OCI-LY7 (cell line): ENCODE results near the gene ROBO2. TPM values are rescaled to one million over a fixed set of nuclear protein-coding genes. Genes with fewer than 3 reads are reported as not detected.

Source experiments
- BruUV-seq: library from RNA; stranded (reverse); fragments of 400-500 nt; replicated peaks from 2 replicates; lab custom pipeline; 2021; lab: Mats Ljungman, UMichigan
- CTCF ChIA-PET: fragments of 300-600 bp; sonication (Branson Sonifier 250); formaldehyde crosslinking; loops from one replicate; lab custom pipeline; 2022; ENCODE audit warnings: antibody characterized with exemption; ENCODE audit not compliant: unreplicated experiment; lab: Charles Lee
- POLR2A ChIA-PET: fragments of 300-600 bp; sonication (Branson Sonifier 250); formaldehyde crosslinking; loops from one replicate; lab custom pipeline; 2022; ENCODE audit warnings: antibody characterized with exemption; lab: Charles Lee
- DNase-seq: peaks from one replicate; pipeline ENCODE4 v3.0.0-alpha.2; 2015; ENCODE audit warnings: low spot score
- H2AFZ ChIP-seq: fragments of 200-600 bp; sonication (generic), shearing (Covaris generic); 2 replicates; pipeline ENCODE4 v1.6.1; 2014; ENCODE audit warnings: mild to moderate bottlenecking, antibody characterized with exemption, low read length, moderate library complexity
- H3K27ac ChIP-seq: fragments of 200-600 bp; sonication (generic); 2 replicates; pipeline ENCODE4 v1.5.1; 2014; ENCODE audit warnings: mixed run types, low read depth, mild to moderate bottlenecking, moderate library complexity, low read length, inconsistent platforms; ENCODE audit not compliant: poor library complexity, severe bottlenecking
- H3K36me3 ChIP-seq: fragments of 200-600 bp; sonication (generic); 2 replicates; pipeline ENCODE4 v1.6.1; 2014; ENCODE audit warnings: mild to moderate bottlenecking, antibody characterized with exemption, low read length, moderate library complexity, mixed read lengths; ENCODE audit not compliant: insufficient read depth
- H3K4me1 ChIP-seq: fragments of 200-600 bp; sonication (generic); 2 replicates; pipeline ENCODE4 v1.5.1; 2014; ENCODE audit warnings: mild to moderate bottlenecking, low read length; ENCODE audit not compliant: insufficient read depth, poor library complexity, severe bottlenecking
- H3K4me2 ChIP-seq: fragments of 200-600 bp; sonication (generic); 2 replicates; pipeline ENCODE4 v1.6.1; 2014; ENCODE audit warnings: mild to moderate bottlenecking, low read length
- H3K4me3 ChIP-seq: fragments of 200-600 bp; sonication (generic); 2 replicates; pipeline ENCODE4 v1.5.1; 2014; ENCODE audit warnings: mild to moderate bottlenecking, low read depth, low read length; ENCODE audit not compliant: poor library complexity, severe bottlenecking
- H3K79me2 ChIP-seq: fragments of 200-600 bp; sonication (generic); 2 replicates; pipeline ENCODE4 v1.6.1; 2016; ENCODE audit warnings: low read depth, mild to moderate bottlenecking, low read length, moderate library complexity, mixed read lengths; ENCODE audit not compliant: insufficient read depth
- H3K9me2 ChIP-seq: fragments of 200-600 bp; sonication (generic); 2 replicates; pipeline ENCODE4 v1.6.1; 2016; ENCODE audit warnings: mild to moderate bottlenecking, low read length, mixed read lengths; ENCODE audit not compliant: insufficient read depth
- H3K9me3 ChIP-seq: fragments of 200-600 bp; sonication (generic); 2 replicates; pipeline ENCODE4 v1.6.1; 2014; ENCODE audit warnings: mild to moderate bottlenecking, mixed run types, low read length, mixed read lengths
- H4K20me1 ChIP-seq: fragments of 200-600 bp; sonication (generic); 2 replicates; pipeline ENCODE4 v1.6.1; 2014; ENCODE audit warnings: mild to moderate bottlenecking, antibody characterized with exemption, low read length, moderate library complexity, mixed read lengths; ENCODE audit not compliant: insufficient read depth
- EZH2phosphoT487 ChIP-seq: fragments of 200-600 bp; sonication (generic); IDR thresholded peaks from 2 replicates; pipeline ENCODE4 v1.6.1; 2018; ENCODE audit warnings: low read depth, borderline replicate concordance, mild to moderate bottlenecking, mixed run types, antibody characterized with exemption, low read length, moderate library complexity, mixed read lengths
- intact Hi-C: fragments of 100-400 bp; cut with micrococcal nuclease; formaldehyde crosslinking; loops from one replicate; pipeline ENCODE4 v1.10.0; 2022; ENCODE audit not compliant: unreplicated experiment
- total RNA-seq, 2 experiments: library from RNA; depleted of rRNA in 1 of 2; stranded (reverse); fragments of >200 nt in 1 of 2; shearing (Covaris generic) in 1 of 2; gene quantifications; 2 replicates each; pipeline ENCODE4 v1.2.3, GENCODE V29; 2014 to 2022
- TF ChIP-seq, protein P1 (sequence below): fragments of 200-600 bp; sonication (generic); conservative IDR thresholded peaks from 2 replicates; pipeline ENCODE4 v1.5.1; 2014; ENCODE audit warnings: mild to moderate bottlenecking, antibody characterized with exemption, low read length, moderate library complexity, mixed read lengths

The ROBO2 gene
- total RNA-seq, 2 experiments from 2014 or later: 0.06 to 4.8 TPM

DNA sequence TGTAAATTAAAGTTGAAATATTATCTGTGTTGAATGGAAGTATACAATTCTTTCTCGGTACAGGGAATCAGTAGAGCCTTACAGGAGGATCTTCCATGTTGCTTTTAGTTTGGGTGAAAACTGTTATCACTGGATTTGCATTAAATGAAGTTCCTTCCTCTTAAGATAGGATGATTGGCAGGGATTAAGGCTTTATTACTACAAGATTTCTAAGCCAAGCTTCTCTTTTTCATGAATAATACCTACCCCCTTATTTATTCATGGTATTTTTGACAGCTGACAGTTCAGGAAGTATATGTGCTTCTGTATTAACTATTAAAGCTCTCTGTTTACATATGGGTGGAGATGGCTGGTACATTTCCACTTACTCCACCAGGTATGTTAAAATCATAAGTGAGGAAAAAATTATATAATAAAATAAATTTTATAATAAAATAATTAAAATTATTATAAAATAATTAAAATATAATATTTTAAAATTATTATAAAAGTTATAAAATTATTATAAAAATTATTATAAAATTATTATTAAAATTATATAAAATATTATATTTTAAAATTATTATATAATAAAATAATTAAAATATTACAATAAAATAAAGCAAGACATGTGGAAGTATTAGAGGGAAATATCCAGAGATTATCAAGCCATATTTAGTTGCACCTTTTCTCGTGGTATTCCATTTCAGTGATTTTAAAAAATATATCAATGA, 332.9 kb downstream of the ROBO2 start:
- H3K4me3 ChIP-seq: no peak overlapping the region
- H3K27ac ChIP-seq: no peak overlapping the region
- TF ChIP-seq, protein P1, sequence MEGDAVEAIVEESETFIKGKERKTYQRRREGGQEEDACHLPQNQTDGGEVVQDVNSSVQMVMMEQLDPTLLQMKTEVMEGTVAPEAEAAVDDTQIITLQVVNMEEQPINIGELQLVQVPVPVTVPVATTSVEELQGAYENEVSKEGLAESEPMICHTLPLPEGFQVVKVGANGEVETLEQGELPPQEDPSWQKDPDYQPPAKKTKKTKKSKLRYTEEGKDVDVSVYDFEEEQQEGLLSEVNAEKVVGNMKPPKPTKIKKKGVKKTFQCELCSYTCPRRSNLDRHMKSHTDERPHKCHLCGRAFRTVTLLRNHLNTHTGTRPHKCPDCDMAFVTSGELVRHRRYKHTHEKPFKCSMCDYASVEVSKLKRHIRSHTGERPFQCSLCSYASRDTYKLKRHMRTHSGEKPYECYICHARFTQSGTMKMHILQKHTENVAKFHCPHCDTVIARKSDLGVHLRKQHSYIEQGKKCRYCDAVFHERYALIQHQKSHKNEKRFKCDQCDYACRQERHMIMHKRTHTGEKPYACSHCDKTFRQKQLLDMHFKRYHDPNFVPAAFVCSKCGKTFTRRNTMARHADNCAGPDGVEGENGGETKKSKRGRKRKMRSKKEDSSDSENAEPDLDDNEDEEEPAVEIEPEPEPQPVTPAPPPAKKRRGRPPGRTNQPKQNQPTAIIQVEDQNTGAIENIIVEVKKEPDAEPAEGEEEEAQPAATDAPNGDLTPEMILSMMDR: no peak
- no peak for TF ChIP-seq EZH2phosphoT487
- ChIA-PET POLR2A (interaction anchor here (0.7 kb wide), 1 partner anchor 817 kb away, joined by 3 read pairs; no protein-coding TSS in a partner anchor), CTCF (no interaction called here)
- no peaks in the 10 kb centered on the region for H4K20me1 ChIP-seq
- H3K36me3 ChIP-seq: no peaks in the 10 kb centered on the region
- intact Hi-C loops: no loop called here
- no peaks in the 10 kb centered on the region for H3K9me3 ChIP-seq
- BruUV-seq: no TSS peak
- no peak overlapping the region for H2AFZ ChIP-seq
- no peak for DNase-seq
- H3K79me2 ChIP-seq: no peaks in the 10 kb centered on the region
- no peaks in the 10 kb centered on the region for H3K4me1 ChIP-seq
- H3K4me2 ChIP-seq: no peak overlapping the region
- no peaks in the 10 kb centered on the region for H3K9me2 ChIP-seq

DNA sequence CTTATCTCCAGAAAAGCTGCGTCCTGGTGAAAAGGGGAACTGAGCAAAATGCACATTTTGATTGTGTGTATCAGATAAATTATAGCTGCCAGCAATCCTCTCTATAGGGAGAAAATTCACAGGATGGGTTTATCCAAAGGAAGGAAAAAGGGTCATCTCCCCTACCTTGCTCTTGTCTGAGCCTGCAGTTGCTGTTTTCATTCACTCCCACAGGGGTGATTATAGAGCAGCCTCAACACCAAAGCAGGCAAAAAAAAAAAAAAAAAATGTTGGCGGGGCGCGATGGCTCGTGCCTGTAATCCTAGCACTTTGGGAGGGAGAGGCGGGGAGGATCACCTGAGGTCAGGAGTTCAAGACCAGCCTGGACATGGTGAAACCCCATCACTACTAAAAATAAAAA, 333.7 kb downstream of the ROBO2 start:
- no peaks in the 10 kb centered on the region for H3K9me2 ChIP-seq
- no peak overlapping the region for H3K4me2 ChIP-seq
- TF ChIP-seq EZH2phosphoT487: no peak
- TF ChIP-seq, protein P1: no peak
- no TSS peak for BruUV-seq
- H3K4me3 ChIP-seq: no peak overlapping the region
- H3K27ac ChIP-seq: no peak overlapping the region
- no peaks in the 10 kb centered on the region for H3K36me3 ChIP-seq
- intact Hi-C loops: no loop called here
- H3K9me3 ChIP-seq: no peaks in the 10 kb centered on the region
- no peak for DNase-seq
- CTCF ChIA-PET: no interaction called here
- H4K20me1 ChIP-seq: no peaks in the 10 kb centered on the region
- H3K4me1 ChIP-seq: no peaks in the 10 kb centered on the region
- H3K79me2 ChIP-seq: no peaks in the 10 kb centered on the region
- H2AFZ ChIP-seq: no peak overlapping the region
- POLR2A ChIA-PET: interaction anchor here (0.7 kb wide), 1 partner anchor 816 kb away, joined by 3 read pairs; no protein-coding TSS in a partner anchor

- Histone ChIP-seq H4K20me1 (no peaks in the 10 kb centered on the region), H3K4me1 (no peaks in the 10 kb centered on the region), H3K4me2 (no peak overlapping the region), H3K4me3 (no peak overlapping the region), H3K9me2 (no peaks in the 10 kb centered on the region), H3K79me2 (no peaks in the 10 kb centered on the region), H3K27ac (no peak overlapping the region), H2AFZ (no peak overlapping the region), H3K36me3 (no peaks in the 10 kb centered on the region), H3K9me3 (no peaks in the 10 kb centered on the region)
- intact Hi-C loops: no loop called here
- no peak for DNase-seq
- POLR2A ChIA-PET: no interaction called here
- CTCF ChIA-PET: no interaction called here
- BruUV-seq: no TSS peak
- TF ChIP-seq, protein P1: no peak
- no peak for TF ChIP-seq EZH2phosphoT487
Measured at GRCh38 chr3:77376511-77376910, 336.6 kb downstream of the ROBO2 start.
